T-helper 22 cell (primary cell): ENCODE data around the gene ZNF670.
"Not testable (repeated sequence)": the region's sequence is repeated elsewhere in the genome, so short reads cannot be mapped to it uniquely, and the experiment has no call there.

ENCODE experiments used
- DNase-seq: peaks from one replicate; pipeline ENCODE4 v3.0.0-alpha.2; 2020; ENCODE audit warnings: low read depth

ZNF670 gene

GRCh38 chr1:247037511-247038320, 40.9 kb downstream of the ZNF670 start:
- DNase-seq, result no peak

DNA sequence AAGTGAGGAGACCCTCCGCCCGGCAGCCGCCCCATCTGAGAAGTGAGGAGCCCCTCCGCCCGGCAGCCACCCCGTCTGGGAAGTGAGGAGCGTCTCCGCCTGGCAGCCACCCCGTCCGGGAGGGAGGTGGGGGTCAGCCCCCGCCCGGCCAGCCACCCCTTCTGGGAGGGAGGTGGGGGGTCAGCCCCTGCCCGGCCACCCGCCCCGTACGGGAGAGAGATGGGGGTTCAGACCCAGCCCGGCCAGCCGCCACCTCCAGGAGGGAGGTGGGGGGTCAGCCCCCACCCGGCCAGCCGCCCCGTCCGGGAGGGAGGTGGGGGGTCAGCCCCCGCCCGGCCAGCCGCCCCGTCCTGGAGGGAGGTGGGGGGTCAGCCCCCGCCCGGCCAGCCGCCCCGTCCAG, 46.3 kb downstream of the ZNF670 start:
- DNase-seq, result not testable (repeated sequence)
